IPS-NIHi7 (cell line): ENCODE results near the gene DENND2D.
A peak's percentile ranks its signal among the peaks of the same experiment; 100 is the strongest.

Experiments
- DNase-seq: peaks from one replicate; pipeline ENCODE4 v3.0.0; 2012; ENCODE audit warnings: mixed read lengths; ENCODE audit errors: extremely low spot score

The DENND2D gene

GRCh38 chr1:111175349-111175748 lies 25.1 kb downstream of the DENND2D start:
- no peak for DNase-seq

- DNase-seq, result no peak
Observed at GRCh38 chr1:111174070-111174469, 26.4 kb downstream of the DENND2D start.

GRCh38 chr1:111172463-111172862 lies 28.0 kb downstream of the DENND2D start:
- no peak for DNase-seq

- DNase-seq, result no peak
Observed at GRCh38 chr1:111164151-111164550, 36.3 kb downstream of the DENND2D start.

GRCh38 chr1:111163363-111163762 lies 37.1 kb downstream of the DENND2D start:
- DNase-seq, result no peak

- no peak for DNase-seq
Observed at GRCh38 chr1:111162488-111162880, 38.0 kb downstream of the DENND2D start.

GRCh38 chr1:111161843-111162487 lies 38.5 kb downstream of the DENND2D start:
- no peak for DNase-seq

DNA sequence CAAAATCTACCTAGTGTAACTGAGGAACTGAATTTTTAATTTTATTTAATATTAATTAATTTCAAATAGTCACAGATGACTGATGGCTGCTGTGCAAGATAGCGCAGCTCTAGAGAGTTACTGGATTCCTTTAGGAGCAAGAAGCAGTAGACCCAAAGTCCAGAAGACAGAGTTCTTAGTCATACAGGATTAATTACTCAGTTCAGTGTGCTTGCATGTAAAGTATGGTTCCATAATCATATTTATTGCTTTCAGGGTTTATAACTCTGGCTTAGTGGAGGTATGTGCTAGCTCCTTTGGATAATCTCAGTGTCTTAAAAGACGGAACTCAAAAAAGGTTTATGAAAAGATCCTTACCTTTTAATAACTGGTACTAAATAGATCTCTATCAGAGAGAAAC lies 43.0 kb downstream of the DENND2D start:
- no peak for DNase-seq

DNA sequence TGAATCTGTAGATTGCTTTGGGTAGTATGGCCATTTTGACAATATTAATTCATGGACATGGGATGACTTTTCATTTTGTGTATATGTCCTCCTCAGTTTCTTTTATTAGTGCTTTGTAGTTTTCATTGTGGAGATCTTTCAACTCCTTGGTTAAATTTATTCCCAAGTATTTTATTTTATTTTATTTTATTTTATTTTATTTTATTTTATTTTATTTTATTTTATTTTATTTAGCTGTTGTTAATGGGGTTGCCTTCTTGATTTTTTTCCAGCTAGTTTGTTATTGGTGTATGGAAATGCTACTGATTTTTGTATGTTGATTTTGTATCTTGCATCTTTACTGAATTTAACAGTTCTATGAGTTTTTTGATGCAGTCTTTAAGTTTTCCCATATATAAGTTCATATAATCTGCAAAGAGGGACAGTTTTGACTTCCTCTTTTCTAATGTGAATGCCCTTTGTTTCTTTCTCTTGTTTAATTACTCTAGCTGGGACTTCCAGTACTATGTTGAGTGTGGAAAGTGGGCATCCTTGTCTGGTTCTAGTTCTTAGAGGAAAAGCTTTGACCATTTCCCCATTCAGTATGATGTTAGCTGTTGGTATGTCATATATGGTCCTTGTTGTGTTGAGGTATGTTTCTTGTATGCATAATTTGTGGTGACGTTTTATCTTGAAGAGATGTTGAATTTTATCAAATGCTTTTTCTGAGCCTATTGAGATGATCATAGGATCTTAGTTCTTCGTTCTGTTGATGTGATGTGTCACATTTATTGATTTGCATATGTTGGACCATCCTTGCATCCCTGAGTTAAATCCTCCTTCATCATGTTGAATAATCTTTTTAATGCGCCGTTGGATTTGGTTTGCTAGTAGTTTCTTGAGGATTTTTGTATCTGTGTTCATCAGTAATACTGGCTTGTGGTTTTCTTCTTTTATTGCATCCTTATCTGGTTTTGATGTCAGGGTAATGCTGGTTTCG lies 46.1 kb downstream of the DENND2D start:
- DNase-seq, result no peak

DNA sequence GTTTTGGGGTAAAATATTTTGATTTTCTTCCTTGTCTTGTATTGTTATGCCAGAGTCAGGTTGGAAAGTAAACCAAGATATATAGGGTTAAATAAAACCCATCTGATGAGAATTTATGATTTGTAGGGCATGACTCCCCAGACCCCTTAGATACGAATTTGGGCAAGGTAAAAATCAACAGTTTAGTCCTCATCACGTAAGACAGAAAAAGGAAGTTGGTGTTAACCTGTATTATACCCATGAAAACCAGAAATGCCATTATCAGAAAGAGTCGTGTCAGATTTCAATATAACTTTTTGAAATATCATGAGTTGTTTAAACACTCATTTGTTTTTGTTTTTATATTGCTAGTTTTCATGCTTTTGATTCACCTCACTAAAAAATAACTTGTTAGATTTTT lies 48.6 kb downstream of the DENND2D start:
- DNase-seq, result no peak

- no peak for DNase-seq
Observed at GRCh38 chr1:111148376-111148881, 52.0 kb downstream of the DENND2D start.

DNA sequence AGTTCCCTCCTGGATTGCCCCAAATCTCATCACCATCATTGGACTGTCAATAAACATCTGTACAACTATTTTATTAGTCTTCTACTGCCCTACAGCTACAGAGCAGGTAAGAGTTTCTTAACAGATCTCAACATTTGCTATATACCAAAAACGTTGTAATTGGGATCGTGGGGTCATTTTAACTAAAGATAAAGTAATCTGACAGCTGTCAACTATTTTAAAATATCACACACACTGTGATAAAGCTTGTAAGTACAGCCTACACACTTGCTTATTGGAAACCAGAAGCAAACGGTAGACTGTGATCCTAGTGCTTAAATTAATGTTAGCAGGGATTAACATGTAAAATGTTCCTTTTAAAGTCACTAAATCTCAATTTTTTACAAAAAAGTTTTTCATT lies 52.5 kb downstream of the DENND2D start:
- no peak for DNase-seq

DNA sequence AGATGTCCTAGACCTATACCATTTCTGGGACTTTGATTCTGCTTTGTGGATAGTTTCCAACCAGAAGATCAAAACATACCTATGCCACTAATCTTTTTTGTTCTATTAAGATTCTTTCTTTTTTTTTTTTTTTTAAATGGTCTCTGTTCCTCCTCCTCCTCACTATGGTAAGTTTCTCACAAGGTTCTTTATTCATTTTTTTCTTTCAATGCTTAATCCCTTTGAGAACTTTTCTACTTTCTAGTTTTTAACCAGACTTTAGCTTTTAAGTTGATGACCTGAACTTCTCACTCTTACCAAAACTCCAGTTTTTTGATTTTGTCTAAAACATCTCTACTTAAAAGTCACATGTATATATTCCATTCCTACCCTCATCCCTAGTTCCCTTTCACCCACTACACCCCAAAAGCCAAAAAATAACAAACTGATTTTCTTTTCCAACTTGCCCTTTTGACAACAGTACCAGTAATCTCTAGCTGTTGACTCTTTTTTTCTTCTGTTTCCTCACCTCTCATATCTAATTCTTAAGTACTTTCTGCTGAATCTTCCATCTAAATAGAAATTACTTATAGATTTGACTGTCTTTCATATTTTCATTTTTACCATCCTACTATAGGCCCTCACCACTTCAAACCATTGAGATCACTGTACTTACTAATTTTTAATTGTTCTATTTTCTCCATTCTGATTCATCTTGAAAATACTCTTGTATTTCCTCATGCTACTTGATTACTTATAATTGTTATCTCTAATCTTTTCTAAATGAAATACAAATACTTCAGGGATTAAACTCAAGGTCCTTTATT lies 54.3 kb downstream of the DENND2D start:
- no peak for DNase-seq

DNA sequence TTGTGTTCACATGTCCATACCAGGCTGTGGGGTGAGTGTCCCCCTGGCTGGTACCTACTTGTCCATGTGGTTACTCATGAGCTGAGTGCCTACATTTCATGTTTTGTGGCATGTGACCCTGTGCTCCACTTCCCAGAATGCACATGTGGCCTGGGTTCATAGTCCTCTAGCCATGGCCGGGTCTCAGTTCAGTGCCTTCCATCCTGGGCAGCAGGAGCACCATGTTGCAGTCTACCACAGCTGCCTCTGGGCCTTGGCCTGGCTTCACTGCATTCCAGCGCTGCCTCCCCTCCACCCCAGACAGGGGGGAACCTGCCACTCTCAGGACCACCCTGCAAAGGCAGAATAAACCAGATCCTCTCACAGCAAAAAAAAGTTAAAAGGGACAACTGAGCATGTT lies 54.9 kb downstream of the DENND2D start:
- no peak for DNase-seq

DNA sequence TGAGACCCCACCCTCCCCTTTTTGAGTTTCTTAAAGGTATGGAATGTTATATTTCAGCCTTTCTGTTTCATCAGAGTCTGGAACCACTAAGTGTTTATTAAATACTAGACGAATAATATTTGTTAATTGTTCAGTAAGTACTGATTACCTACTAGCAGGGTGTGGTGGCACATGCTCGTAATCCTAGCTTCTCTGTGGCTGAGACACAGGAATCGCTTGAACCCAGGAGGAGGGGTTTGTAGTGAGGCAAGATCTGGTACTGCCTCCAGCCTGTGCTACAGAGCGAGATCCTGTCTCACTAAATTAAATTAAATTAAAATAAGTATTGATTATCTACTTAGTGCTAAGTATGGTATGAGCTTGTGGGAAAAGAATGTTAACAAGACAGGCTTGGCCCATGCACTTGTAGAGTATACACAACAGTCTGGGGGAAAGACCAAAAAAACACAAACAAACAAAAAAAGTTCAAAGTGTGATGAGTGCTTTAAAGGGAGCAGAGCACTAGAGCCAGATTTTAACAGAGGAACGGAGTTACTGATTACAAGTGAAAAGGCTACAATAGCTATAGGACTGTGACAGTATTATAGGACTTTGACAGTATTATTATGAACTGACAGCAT lies 58.0 kb downstream of the DENND2D start:
- DNase-seq, result no peak

GRCh38 chr1:111141245-111142220 lies 58.9 kb downstream of the DENND2D start:
- no peak for DNase-seq

DNA sequence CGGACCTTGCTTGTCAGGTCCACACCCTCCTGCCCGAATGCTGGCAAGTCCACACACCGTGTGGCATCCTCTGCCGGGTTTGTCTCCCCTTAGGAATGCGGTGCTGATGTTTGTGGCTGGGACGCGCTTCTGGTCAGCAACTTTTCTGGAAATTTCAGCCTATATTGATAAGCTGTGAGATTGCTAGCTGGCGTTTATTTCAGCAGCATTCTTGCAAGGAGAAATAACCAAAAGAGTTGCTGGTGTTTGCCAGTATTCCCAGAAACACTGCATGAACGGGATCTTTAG lies 59.8 kb downstream of the DENND2D start:
- DNase-seq, result peak; percentile 69

DNA sequence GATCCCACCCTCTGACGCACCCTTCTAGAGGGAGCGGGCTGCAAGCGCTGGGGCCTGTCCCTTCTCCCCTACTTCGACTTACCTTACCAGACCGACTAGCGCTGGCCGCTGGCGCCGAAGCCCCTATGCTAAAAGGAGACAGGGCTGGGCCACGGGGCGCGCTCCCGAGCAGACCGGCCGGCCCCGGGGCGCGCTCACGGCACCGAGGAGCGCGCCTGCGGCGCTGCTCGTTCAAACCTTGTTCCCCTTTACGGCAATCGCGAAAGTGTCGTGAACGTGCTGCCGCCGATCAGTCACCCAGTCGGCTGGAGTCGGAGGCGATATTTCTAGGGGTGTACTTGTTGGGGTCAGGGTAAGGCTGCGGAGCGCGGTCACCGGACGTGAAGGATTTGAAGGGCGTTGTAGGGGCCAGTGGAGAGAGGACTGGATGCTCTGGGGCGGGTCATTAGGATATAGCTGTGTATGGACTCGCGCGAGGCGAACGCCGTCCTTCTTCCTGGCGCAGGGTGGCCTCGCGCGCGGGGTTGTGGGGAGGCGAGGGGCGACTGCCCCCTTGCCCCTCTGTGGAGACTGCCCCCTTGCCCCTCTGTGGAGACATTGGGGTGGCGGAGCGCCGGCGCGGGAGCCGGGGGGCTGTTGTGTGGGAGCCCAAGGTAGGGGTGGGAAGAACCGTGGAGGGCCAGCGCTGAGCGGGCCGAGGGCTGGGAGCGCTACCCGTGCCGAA lies 60.3 kb downstream of the DENND2D start, which contains the start of the genes CEPT1 and DRAM2:
Gene CEPT1 (plus strand): TSS at position 268 of the 724 bp plus-strand sequence. CDS start 7,492 bp downstream, outside the sequence.
Gene DRAM2 (minus strand): TSS at position 138 of the 724 bp plus-strand sequence. CDS start 8,539 bp downstream, outside the sequence.
- DNase-seq, result peak; percentile 94

DNA sequence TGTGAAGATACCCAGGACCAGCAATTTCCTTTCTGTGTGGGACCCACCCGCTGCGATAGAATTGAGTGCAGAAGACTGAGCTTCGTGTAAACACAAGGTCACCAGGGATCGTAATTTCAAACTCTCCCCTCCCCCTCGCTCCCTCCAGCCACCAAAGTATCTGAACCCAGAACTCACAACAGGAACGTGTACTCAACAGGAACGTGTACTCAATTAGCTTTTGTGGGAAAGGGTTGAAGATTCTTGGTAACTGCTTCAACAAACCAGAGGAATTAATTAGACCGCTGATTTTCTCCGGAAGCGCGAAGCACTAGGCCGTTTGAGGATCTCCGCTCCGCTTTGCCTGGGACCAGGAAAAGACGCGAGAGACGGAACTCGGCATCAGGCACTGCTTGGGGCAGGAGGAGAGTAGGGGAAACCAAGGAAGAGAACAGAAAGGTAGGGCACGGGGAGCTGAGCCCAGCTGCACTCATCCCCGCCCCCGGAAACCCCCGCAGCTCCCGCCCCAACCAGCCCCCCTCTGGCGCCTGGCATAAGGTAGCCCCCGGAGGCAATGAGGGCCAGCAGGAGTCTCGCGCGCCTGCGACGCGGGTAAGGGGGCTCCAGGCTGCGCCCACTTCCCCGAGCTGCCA lies 61.0 kb downstream of the DENND2D start:
- peak; percentile 72 for DNase-seq
